Measurements from ENCODE around the gene VCPKMT. TPM values are rescaled to one million over a fixed set of nuclear protein-coding genes. Genes with fewer than 3 reads are reported as not detected.

VCPKMT gene
- total RNA-seq, 4 donors from 2014 or later, result 4.7 to 9.6 (median 5.9) TPM

DNA sequence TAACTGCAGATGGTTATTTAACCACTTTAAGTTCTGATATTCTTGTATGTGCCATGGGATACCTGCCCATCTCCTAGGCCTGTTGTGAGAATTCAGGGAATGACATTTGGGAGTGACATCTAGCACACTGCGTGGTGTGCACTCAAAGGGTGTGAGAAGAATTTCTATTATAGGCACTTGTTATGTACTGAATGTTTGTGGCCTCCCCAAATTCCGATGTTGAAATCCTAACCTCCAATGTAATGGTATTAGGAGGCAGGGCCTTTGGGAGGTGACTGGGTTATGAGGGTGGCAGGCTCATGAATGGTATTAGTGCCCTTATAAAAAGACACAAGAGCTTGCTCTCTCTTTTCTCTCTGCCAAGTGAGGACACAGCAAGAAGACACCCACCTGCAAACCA is 27.6 kb downstream of the VCPKMT start:
- Histone ChIP-seq H3K36me3 (peaks cover 0 to 10% (median 0%) of the 10 kb centered on the region in 3 donors), H3K9me3 (no peaks in the 10 kb centered on the region), H3K27ac (no peak overlapping the region), H3K4me3 (no peak overlapping the region), H3K4me1 (peaks cover 0 to 7% (median 0%) of the 10 kb centered on the region in 4 donors), H3K27me3 (no peaks in the 10 kb centered on the region)
- no peak for DNase-seq (ENCODE audit: low spot score in 2 of 2)
- TF ChIP-seq, protein P1, sequence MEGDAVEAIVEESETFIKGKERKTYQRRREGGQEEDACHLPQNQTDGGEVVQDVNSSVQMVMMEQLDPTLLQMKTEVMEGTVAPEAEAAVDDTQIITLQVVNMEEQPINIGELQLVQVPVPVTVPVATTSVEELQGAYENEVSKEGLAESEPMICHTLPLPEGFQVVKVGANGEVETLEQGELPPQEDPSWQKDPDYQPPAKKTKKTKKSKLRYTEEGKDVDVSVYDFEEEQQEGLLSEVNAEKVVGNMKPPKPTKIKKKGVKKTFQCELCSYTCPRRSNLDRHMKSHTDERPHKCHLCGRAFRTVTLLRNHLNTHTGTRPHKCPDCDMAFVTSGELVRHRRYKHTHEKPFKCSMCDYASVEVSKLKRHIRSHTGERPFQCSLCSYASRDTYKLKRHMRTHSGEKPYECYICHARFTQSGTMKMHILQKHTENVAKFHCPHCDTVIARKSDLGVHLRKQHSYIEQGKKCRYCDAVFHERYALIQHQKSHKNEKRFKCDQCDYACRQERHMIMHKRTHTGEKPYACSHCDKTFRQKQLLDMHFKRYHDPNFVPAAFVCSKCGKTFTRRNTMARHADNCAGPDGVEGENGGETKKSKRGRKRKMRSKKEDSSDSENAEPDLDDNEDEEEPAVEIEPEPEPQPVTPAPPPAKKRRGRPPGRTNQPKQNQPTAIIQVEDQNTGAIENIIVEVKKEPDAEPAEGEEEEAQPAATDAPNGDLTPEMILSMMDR (IDR thresholded peaks at IDR 0.05), result no peak
- no peak for TF ChIP-seq POLR2A (IDR thresholded peaks at IDR 0.05)
- no peak for TF ChIP-seq EP300 (IDR thresholded peaks at IDR 0.05)
- WGBS, 2 donors, result 50% methylated on average over 2 of the region's 2 CpGs

DNA sequence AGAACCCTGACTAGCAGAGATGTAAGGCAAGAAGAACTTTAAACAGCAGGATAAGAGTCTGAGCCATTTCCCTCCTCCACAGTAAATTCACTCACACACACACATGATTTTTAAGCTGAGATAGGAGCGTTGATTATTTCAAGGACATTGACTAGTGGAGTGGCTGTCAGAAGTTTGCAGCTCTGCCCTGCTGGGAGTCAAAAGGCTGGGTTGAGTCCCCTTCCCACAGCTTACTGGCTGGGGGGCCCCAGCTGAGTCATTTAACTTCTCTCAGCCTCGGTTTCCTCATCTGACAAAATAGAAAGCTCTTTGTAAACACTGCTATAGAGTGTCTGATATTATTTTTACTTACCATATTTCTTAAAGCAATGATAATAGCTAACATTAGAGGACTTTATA is 28.3 kb downstream of the VCPKMT start:
- Histone ChIP-seq H3K27ac (no peak overlapping the region), H3K4me3 (no peak overlapping the region), H3K27me3 (no peaks in the 10 kb centered on the region), H3K4me1 (peaks cover 0 to 10% (median 0%) of the 10 kb centered on the region in 4 donors), H3K9me3 (no peaks in the 10 kb centered on the region), H3K36me3 (peaks cover 0 to 10% (median 0%) of the 10 kb centered on the region in 3 donors)
- 93 to 96% methylated on average over 2 of the region's 2 CpGs for WGBS, 2 donors
- TF ChIP-seq, protein P1 (IDR thresholded peaks at IDR 0.05), result no peak
- TF ChIP-seq EP300 (IDR thresholded peaks at IDR 0.05) (no peak), POLR2A (IDR thresholded peaks at IDR 0.05) (no peak)
- DNase-seq (ENCODE audit: low spot score in 2 of 2), result no peak

DNA sequence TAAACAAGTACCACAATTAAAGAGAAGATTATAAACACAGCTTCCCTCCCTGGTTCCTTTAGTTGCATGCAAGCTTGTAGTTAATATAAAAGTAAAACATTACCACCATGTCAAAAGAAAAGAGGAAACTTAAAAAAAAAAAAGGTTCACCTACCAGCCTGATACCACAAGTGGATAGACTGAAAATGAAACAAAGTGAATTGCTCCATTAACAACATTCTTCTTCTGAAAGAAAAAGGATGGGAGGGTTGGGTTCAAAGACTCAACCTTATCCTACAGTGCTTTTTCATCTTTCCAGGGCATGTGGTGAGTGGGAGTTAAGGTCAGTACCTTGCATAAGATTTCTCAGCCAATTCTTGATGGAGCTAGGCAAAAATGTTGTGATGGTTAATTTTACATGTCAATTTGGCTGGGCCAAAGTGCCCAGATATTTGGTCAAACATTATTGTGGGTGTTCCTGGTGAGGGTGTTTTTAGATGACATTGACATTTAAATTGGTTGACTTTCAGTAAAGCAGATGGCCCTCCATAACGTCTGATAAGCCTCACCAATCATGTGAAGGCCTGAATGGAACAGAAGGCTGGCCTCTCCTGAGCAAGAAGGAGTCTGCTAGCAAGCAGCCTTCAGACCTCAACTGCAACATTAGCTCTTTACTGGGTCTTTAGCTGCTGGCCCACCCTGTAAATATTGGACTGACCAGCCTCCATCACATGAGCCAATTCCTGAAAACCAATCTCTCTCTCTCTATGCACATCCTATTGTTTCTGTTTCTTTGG is 28.8 kb downstream of the VCPKMT start:
- H3K27me3 ChIP-seq, result no peaks in the 10 kb centered on the region
- 50 to 67% methylated on average over 1 of the region's 1 CpG for WGBS, 2 donors
- DNase-seq (ENCODE audit: low spot score in 2 of 2), result no peak

DNA sequence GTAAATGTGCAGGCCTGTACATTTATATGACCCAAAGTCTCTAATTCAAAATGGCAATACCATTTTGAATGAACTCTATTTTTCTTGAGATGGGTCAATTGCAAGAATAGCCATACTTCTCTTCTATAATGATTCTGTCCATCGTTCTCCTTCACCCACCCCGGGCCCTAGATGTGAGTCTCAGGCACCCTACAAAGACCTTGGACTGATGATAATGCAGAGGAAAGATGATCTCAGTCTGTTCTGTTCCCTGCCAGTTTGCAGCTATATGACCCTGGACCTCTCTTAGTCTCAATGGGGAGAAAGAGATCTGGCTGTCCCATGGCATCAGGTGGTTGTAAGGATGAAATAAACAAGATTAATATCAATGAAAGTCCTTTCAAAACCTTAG is 30.1 kb downstream of the VCPKMT start:
- H3K4me1 ChIP-seq, result peaks cover 0 to 16% (median 0%) of the 10 kb centered on the region in 4 donors
- peak overlapping the region in 1 of 4 donors; percentile 75 for H3K27ac ChIP-seq
- DNase-seq (ENCODE audit: low spot score in 2 of 2), result no peak
- no peaks in the 10 kb centered on the region for H3K9me3 ChIP-seq
- H3K27me3 ChIP-seq, result no peaks in the 10 kb centered on the region
- H3K36me3 ChIP-seq, result peaks cover 0 to 4% (median 0%) of the 10 kb centered on the region in 3 donors
- 77 to 83% methylated on average over 2 of the region's 2 CpGs for whole genome bisulfite sequencing, 2 donors
- no peak overlapping the region for H3K4me3 ChIP-seq
- no peak for TF ChIP-seq EP300 (IDR thresholded peaks at IDR 0.05)
- TF ChIP-seq, protein P1 (IDR thresholded peaks at IDR 0.05), result no peak
- no peak for TF ChIP-seq POLR2A (IDR thresholded peaks at IDR 0.05)

More for the DNA sequence above, 28.8 kb downstream of the VCPKMT start:
- TF ChIP-seq POLR2A (IDR thresholded peaks at IDR 0.05) (no peak), EP300 (IDR thresholded peaks at IDR 0.05) (no peak)
- TF ChIP-seq, protein P1 (IDR thresholded peaks at IDR 0.05), result no peak
- H3K27ac ChIP-seq, result no peak overlapping the region
- H3K9me3 ChIP-seq, result no peaks in the 10 kb centered on the region
- peaks cover 0 to 15% (median 0%) of the 10 kb centered on the region in 4 donors for H3K4me1 ChIP-seq
- peaks cover 0 to 10% (median 0%) of the 10 kb centered on the region in 3 donors for H3K36me3 ChIP-seq
- H3K4me3 ChIP-seq, result no peak overlapping the region

DNA sequence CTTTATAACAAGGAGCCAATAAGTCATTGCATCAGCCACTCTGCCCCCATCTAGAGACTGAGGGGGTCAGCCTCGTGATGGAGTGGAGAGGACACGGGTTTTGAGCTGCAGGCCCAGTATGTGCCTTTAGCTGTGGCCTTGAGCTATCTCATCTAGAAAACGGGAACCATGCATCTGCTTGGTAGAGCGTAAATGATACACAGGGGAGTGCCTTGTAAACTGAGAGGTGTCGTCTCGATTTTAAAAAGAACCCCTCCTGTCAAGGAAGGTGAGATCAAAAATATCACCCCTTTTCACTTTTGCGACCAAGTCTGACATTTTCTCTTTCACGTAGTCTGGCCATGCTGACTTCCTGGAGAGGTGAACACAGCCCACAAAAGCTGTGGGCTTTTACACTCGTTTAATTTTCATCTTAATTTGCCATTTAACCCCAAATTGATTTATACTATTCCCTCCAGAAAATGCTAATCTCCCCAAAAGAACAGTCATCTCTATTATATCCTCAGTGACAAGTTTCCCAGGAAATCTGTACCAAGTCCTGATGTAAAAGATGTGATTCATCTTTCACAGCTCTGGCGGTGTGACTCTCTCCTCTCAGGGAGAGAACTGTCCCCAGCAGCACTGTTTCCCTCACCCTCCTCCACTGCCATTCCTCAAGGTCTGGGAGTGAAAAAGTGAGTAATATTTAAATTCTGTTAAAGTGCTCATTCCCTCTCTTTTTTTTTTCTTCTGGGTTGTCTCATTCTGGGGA is 30.6 kb downstream of the VCPKMT start:
- H3K36me3 ChIP-seq, result peaks cover 0 to 4% (median 0%) of the 10 kb centered on the region in 3 donors
- H3K27ac ChIP-seq, result peak overlapping the region in 1 of 4 donors; percentile 75
- no peaks in the 10 kb centered on the region for H3K27me3 ChIP-seq
- WGBS, 2 donors, result 73 to 74% methylated on average over 10 of the region's 10 CpGs
- TF ChIP-seq, protein P1 (IDR thresholded peaks at IDR 0.05), result no peak
- TF ChIP-seq POLR2A (IDR thresholded peaks at IDR 0.05), result no peak
- TF ChIP-seq EP300 (IDR thresholded peaks at IDR 0.05), result no peak
- H3K4me1 ChIP-seq, result peaks cover 0 to 16% (median 0%) of the 10 kb centered on the region in 4 donors
- no peak for DNase-seq (ENCODE audit: low spot score in 2 of 2)
- H3K9me3 ChIP-seq, result no peaks in the 10 kb centered on the region
- no peak overlapping the region for H3K4me3 ChIP-seq

Measured in tibial nerve (tissue), 4 donors.